K562 (cell line): ENCODE results near the gene PGAM2. TPM values are rescaled to one million over a fixed set of nuclear protein-coding genes. Genes with fewer than 3 reads are reported as not detected.
"Not testable (repeated sequence)": the region's sequence is repeated elsewhere in the genome, so short reads cannot be mapped to it uniquely, and the experiment has no call there.

Source experiments
- ATAC-seq: fragments of 200-7000 bp; cut with Tn5 transposase; 3 replicates; pipeline ENCODE4 v1.9.1; 2020; ENCODE audit warnings: moderate library complexity
- BruUV-seq: library from RNA; stranded (reverse); fragments of 400-500 nt; replicated peaks from 2 replicates; lab custom pipeline; 2021; lab: Mats Ljungman, UMichigan
- CTCF ChIA-PET: fragments of 300-600 bp; formaldehyde crosslinking; extraction: SDS; loops from one replicate; lab custom pipeline; 2021; ENCODE audit warnings: low intra/inter-chr PET ratio; lab: Yijun Ruan, JAX
- POLR2A ChIA-PET: fragments of 300-600, 350-650 bp; sonication (Branson Sonifier 250); formaldehyde crosslinking; extraction: SDS; loops from one replicate; lab custom pipeline; 2021; ENCODE audit warnings: antibody characterized with exemption, inconsistent platforms; lab: Yijun Ruan, JAX
- DNase-seq, 4 experiments: peaks; one replicate each; pipeline versions ENCODE4 v3.0.0 to v3.0.0-alpha.2; 2011 to 2018; ENCODE audit warnings: low spot score in 3 of 4, mixed read lengths in 3 of 4; ENCODE audit errors: extremely low read depth in 1 of 4
- FAIRE-seq: peaks from 2 replicates; lab custom pipeline; 2011; peaks lifted over from hg19 to GRCh38; lab: Jason Lieb, UNC
- H2AFZ ChIP-seq: 2 replicates; pipeline ENCODE4 v1.6.0; 2011; ENCODE audit warnings: low read depth, low read length, control low read depth, inconsistent platforms
- H3K27ac ChIP-seq: fragments of 200-600 bp; 3 replicates; pipeline ENCODE4 v1.8.0; 2011; ENCODE audit warnings: low read depth, mild to moderate bottlenecking, control low read depth, inconsistent platforms, low read length, moderate library complexity, mixed read lengths; ENCODE audit errors: extremely low read depth
- H3K27me3 ChIP-seq, 2 experiments: fragments of 300-600 bp in 1 of 2; 2 replicates in 1 of 2; 3 replicates in 1 of 2; pipeline versions ENCODE4 v1.6.0 to v1.8.0; 2011; ENCODE audit warnings: inconsistent platforms in 2 of 2, low read length in 2 of 2, mild to moderate bottlenecking in 1 of 2, mixed read lengths in 1 of 2, moderate library complexity in 1 of 2; ENCODE audit not compliant: control insufficient read depth in 2 of 2, insufficient read depth in 2 of 2
- H3K36me3 ChIP-seq: fragments of 300-600 bp; 3 replicates; pipeline ENCODE4 v1.8.0; 2011; ENCODE audit warnings: mild to moderate bottlenecking, low read length, inconsistent platforms; ENCODE audit not compliant: control insufficient read depth, insufficient read depth
- H3K4me1 ChIP-seq, 2 experiments: fragments of 200-600 bp in 1 of 2; replicated peaks in 1 of 2; 2 replicates in 1 of 2; 3 replicates in 1 of 2; pipeline versions ENCODE4 v1.5.1 to v1.8.0; 2011; ENCODE audit warnings: inconsistent platforms in 2 of 2, low read length in 2 of 2, mild to moderate bottlenecking in 1 of 2, mixed read lengths in 1 of 2, moderate library complexity in 1 of 2; ENCODE audit not compliant: control insufficient read depth in 2 of 2, insufficient read depth in 2 of 2
- H3K4me2 ChIP-seq: 2 replicates; pipeline ENCODE4 v1.6.1; 2011; ENCODE audit warnings: low read length, control low read depth, inconsistent platforms, mixed read lengths; ENCODE audit not compliant: insufficient read depth
- H3K4me3 ChIP-seq: fragments of 200-600 bp; sonication (generic), shearing (Covaris generic); 2 replicates; pipeline ENCODE4 v1.5.1; 2016; ENCODE audit warnings: control low read depth, inconsistent platforms
- H3K79me2 ChIP-seq: fragments of 200-600 bp; 3 replicates; pipeline ENCODE4 v1.8.0; 2011; ENCODE audit warnings: low read length, inconsistent platforms; ENCODE audit not compliant: control insufficient read depth, insufficient read depth
- H3K9ac ChIP-seq, 2 experiments: 2 replicates each; pipeline versions ENCODE4 v1.6.0 to v1.6.1; 2011; ENCODE audit warnings: low read depth in 2 of 2, low read length in 2 of 2, control low read depth in 1 of 2, inconsistent platforms in 1 of 2, mild to moderate bottlenecking in 1 of 2, mixed read lengths in 1 of 2; ENCODE audit not compliant: insufficient read depth in 1 of 2
- H3K9me1 ChIP-seq: one replicate; pipeline ENCODE4 v1.6.0; 2011; ENCODE audit warnings: inconsistent platforms, mild to moderate bottlenecking, low read length, moderate library complexity; ENCODE audit not compliant: control insufficient read depth, insufficient read depth
- H3K9me3 ChIP-seq: replicated peaks from 2 replicates; pipeline ENCODE4 v1.5.1; 2011; ENCODE audit warnings: low read depth, low read length, inconsistent platforms; ENCODE audit not compliant: control insufficient read depth, insufficient read depth
- H4K20me1 ChIP-seq: replicated peaks from 2 replicates; pipeline ENCODE4 v1.6.1; 2011; ENCODE audit warnings: low read length, inconsistent platforms, mixed read lengths; ENCODE audit not compliant: control insufficient read depth, insufficient read depth
- WGBS: fragments of 100-300 bp; shearing (Covaris generic); methylation state at CpG from one replicate; pipeline ENCODE4 v1.1.6; 2016; ENCODE audit warnings: low coverage, mixed read lengths; ENCODE audit not compliant: insufficient coverage; ENCODE audit errors: missing lambda C conversion rate; 5-methylcytosine and 5-hydroxymethylcytosine counted together
- in situ Hi-C: fragments of 300-500 bp; cut with MboI; formaldehyde crosslinking; loops from 4 replicates; pipeline ENCODE4 v1.15.0; 2018; ENCODE audit warnings: inconsistent platforms, mixed read lengths
- intact Hi-C: fragments of 100-400 bp; cut with micrococcal nuclease; formaldehyde crosslinking; loops from 2 replicates; pipeline ENCODE4 v1.14.2; 2022
- polyA plus RNA-seq, 8 experiments: library from polyadenylated mRNA; depleted of rRNA in 4 of 8; stranded (reverse) in 5 of 8; unstranded in 3 of 8; fragments of >200 nt; fragmentation: Nextera tagmentation in 2 of 8; fragmentation: Illumina TruSeq in 1 of 8; extraction: Ambion mirVana in 2 of 8; extraction: Trizol in 1 of 8; gene quantifications; 2 replicates each; pipeline versions ENCODE4 v1.2.1 to v1.2.3, GENCODE V29; 2011 to 2014; ENCODE audit warnings: inconsistent platforms in 1 of 8, missing spikeins in 1 of 8
- total RNA-seq, 7 experiments: library from RNA; depleted of rRNA in 6 of 7; stranded (reverse); fragments of >200 nt in 6 of 7; fragmentation: Illumina TruSeq in 2 of 7; extraction: Trizol in 2 of 7; gene quantifications; 2 replicates each; pipeline versions ENCODE4 v1.2.1 to v1.2.3, GENCODE V29; 2011 to 2021; ENCODE audit warnings: low replicate concordance in 1 of 7
- TF ChIP-seq, protein P1 (sequence below), 3 experiments: fragments of 200-800 bp in 1 of 3; sonication (Bioruptor generic) in 1 of 3; sonication (generic) in 1 of 3; formaldehyde crosslinking in 1 of 3; IDR thresholded peaks; 2 replicates each; pipeline versions ENCODE4 v1.6.1 to v1.8.0; 2016 to 2022; ENCODE audit warnings: mild to moderate bottlenecking in 2 of 3, missing compliant biosample characterization in 2 of 3, missing genetic modification characterization in 2 of 3, missing genetic modification reagents in 1 of 3

Gene PGAM2
- total and polyA plus RNA-seq, 9 of the 15 experiments (the other 6 are each of a cell fraction or from before 2014, with no cell fraction given) = not detected

DNA sequence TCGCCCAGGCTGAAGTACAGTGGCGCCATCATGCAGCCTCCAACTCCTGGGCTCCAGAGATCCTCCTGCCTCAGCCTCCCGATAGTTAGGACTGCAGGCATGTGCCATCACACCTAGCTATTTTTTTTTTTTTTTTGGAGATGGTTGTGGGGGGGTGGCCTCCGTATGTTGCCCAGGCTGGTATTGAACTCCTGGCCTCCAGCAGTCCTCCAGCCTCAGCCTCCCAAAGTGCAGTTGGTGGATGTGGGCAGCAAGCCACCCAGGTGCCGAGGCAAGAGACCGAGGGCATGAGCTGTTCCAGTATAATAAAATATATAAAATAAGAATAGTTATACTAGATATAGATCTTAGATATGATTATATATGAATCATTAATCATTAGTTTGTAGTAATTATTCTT lies 45.5 kb downstream of the PGAM2 start:
- H3K4me3 ChIP-seq, H3K9ac ChIP-seq, H3K27ac ChIP-seq, DNase-seq, H3K9me3 ChIP-seq, H3K9me1 ChIP-seq, in situ Hi-C loops, H3K4me2 ChIP-seq, BruUV-seq, H3K27me3 ChIP-seq, H3K36me3 ChIP-seq, FAIRE-seq, H2AFZ ChIP-seq, H3K4me1 ChIP-seq, H4K20me1 ChIP-seq, ATAC-seq, H3K79me2 ChIP-seq: not testable (repeated sequence)
- ChIA-PET POLR2A (interaction anchor here (0.6 to 0.7 kb wide), 2 partner anchors 68 to 282 kb away, joined by 3 to 4 read pairs; no protein-coding TSS in a partner anchor), CTCF (interaction anchor here (0.7 to 1.1 kb wide), 2 partner anchors 52 to 237 kb away, joined by 3 to 4 read pairs; no protein-coding TSS in a partner anchor)
- TF ChIP-seq, protein P1, sequence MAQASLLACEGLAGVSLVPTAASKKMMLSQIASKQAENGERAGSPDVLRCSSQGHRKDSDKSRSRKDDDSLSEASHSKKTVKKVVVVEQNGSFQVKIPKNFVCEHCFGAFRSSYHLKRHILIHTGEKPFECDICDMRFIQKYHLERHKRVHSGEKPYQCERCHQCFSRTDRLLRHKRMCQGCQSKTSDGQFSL (CRISPR knock-in tag; IDR thresholded peaks at IDR 0.05) = not testable (repeated sequence)
- TF ChIP-seq, protein P1 (tag; IDR thresholded peaks at IDR 0.05) = 0 out of 4 replicates have a peak, but pooled peaks of 1 of the 2 experiments have one; percentile 5
- 81% methylated on average over 3 of the region's 6 CpGs for WGBS
- intact Hi-C loops = loop anchor here (5.0 kb wide), 1 partner anchor 47 kb away; the partner anchor contains the start of gene PGAM2
